ENCODE measurements around the gene DIP2B.

DNA sequence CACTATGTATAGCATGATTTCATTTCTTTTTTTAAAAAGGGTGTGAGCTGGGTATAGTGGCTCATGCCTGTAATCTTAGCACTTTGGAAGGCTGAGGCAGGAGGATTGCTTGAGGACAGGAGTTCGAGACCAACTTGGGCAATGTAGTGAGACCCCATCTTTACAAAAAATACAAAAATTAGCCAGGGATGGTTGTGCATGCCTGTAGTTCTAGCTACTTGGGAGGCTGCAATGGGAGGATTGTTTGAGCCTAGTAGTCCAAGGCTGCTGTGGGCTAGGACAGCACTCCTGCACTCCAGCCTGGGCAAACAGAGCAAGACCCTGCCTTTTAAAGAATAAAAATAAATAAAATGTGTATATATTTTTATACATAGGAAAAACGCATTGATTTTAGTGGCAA is 43.0 kb downstream of the DIP2B start:
- TF ChIP-seq, protein P1, sequence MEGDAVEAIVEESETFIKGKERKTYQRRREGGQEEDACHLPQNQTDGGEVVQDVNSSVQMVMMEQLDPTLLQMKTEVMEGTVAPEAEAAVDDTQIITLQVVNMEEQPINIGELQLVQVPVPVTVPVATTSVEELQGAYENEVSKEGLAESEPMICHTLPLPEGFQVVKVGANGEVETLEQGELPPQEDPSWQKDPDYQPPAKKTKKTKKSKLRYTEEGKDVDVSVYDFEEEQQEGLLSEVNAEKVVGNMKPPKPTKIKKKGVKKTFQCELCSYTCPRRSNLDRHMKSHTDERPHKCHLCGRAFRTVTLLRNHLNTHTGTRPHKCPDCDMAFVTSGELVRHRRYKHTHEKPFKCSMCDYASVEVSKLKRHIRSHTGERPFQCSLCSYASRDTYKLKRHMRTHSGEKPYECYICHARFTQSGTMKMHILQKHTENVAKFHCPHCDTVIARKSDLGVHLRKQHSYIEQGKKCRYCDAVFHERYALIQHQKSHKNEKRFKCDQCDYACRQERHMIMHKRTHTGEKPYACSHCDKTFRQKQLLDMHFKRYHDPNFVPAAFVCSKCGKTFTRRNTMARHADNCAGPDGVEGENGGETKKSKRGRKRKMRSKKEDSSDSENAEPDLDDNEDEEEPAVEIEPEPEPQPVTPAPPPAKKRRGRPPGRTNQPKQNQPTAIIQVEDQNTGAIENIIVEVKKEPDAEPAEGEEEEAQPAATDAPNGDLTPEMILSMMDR (IDR thresholded peaks at IDR 0.05): no peak
- TF ChIP-seq POLR2A (IDR thresholded peaks at IDR 0.05; ENCODE audit: low read length) (no peak), EP300 (IDR thresholded peaks at IDR 0.05) (no peak), MYC (IDR thresholded peaks at IDR 0.05; ENCODE audit: borderline replicate concordance, low read length) (no peak), NR3C1 (IDR thresholded peaks at IDR 0.05) (no peak), EHMT2 (IDR thresholded peaks at IDR 0.05; ENCODE audit: low read depth) (no peak), PHF8 (IDR thresholded peaks at IDR 0.05; ENCODE audit: borderline replicate concordance, low read depth) (no peak)
- TF ChIP-seq, protein P2, sequence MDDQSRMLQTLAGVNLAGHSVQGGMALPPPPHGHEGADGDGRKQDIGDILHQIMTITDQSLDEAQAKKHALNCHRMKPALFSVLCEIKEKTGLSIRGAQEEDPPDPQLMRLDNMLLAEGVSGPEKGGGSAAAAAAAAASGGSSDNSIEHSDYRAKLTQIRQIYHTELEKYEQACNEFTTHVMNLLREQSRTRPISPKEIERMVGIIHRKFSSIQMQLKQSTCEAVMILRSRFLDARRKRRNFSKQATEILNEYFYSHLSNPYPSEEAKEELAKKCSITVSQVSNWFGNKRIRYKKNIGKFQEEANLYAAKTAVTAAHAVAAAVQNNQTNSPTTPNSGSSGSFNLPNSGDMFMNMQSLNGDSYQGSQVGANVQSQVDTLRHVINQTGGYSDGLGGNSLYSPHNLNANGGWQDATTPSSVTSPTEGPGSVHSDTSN (IDR thresholded peaks at IDR 0.05): no peak
- TF ChIP-seq, protein P3, sequence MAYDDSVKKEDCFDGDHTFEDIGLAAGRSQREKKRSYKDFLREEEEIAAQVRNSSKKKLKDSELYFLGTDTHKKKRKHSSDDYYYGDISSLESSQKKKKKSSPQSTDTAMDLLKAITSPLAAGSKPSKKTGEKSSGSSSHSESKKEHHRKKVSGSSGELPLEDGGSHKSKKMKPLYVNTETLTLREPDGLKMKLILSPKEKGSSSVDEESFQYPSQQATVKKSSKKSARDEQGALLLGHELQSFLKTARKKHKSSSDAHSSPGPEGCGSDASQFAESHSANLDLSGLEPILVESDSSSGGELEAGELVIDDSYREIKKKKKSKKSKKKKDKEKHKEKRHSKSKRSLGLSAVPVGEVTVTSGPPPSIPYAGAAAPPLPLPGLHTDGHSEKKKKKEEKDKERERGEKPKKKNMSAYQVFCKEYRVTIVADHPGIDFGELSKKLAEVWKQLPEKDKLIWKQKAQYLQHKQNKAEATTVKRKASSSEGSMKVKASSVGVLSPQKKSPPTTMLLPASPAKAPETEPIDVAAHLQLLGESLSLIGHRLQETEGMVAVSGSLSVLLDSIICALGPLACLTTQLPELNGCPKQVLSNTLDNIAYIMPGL (CRISPR knock-in tag; IDR thresholded peaks at IDR 0.05; ENCODE audit: borderline replicate concordance): no peak

Measured in A549 (cell line).